Endodermal cell (in vitro differentiated cells): ENCODE data around the gene BAZ1B. TPM values are rescaled to one million over a fixed set of nuclear protein-coding genes. Genes with fewer than 3 reads are reported as not detected.

ENCODE experiments used
- DNase-seq: peaks from one replicate; pipeline ENCODE4 v3.0.0-alpha.2; 2017
- H3K27ac ChIP-seq: 2 replicates; pipeline ENCODE4 v1.5.1; 2013; ENCODE audit warnings: mild to moderate bottlenecking, low read depth, low read length, moderate library complexity
- H3K27me3 ChIP-seq: 2 replicates; pipeline ENCODE4 v1.6.1; 2013; ENCODE audit warnings: mild to moderate bottlenecking, low read length, moderate library complexity; ENCODE audit not compliant: insufficient read depth, control insufficient read depth, poor library complexity, severe bottlenecking
- H3K36me3 ChIP-seq: 2 replicates; pipeline ENCODE4 v1.7.0; 2013; ENCODE audit warnings: mild to moderate bottlenecking, low read length, moderate library complexity; ENCODE audit not compliant: control insufficient read depth, insufficient read depth
- H3K4me1 ChIP-seq: one replicate; pipeline ENCODE4 v1.7.0; 2013; ENCODE audit warnings: low read length; ENCODE audit not compliant: control insufficient read depth, insufficient read depth
- H3K4me3 ChIP-seq: 2 replicates; pipeline ENCODE4 v1.5.1; 2013; ENCODE audit warnings: mild to moderate bottlenecking, low read length, moderate library complexity
- H3K9ac ChIP-seq: 2 replicates; pipeline ENCODE4 v1.6.1; 2013; ENCODE audit warnings: mild to moderate bottlenecking, low read length, moderate library complexity; ENCODE audit not compliant: poor library complexity, severe bottlenecking; ENCODE audit errors: extremely low read depth
- H3K9me3 ChIP-seq: 2 replicates; pipeline ENCODE4 v1.6.1; 2013; ENCODE audit warnings: mild to moderate bottlenecking, low read length, moderate library complexity; ENCODE audit not compliant: control insufficient read depth
- H3K27ac Mint-ChIP-seq: 2 replicates; pipeline ENCODE4 v1.8.0; 2020; ENCODE audit warnings: mixed read lengths
- H3K27me3 Mint-ChIP-seq: 2 replicates; pipeline ENCODE4 v1.8.0; 2021; ENCODE audit warnings: mild to moderate bottlenecking, mixed read lengths; ENCODE audit not compliant: insufficient read depth
- H3K36me3 Mint-ChIP-seq: 2 replicates; pipeline ENCODE4 v1.8.0; 2020; ENCODE audit warnings: low read depth, mixed read lengths
- H3K4me1 Mint-ChIP-seq: 2 replicates; pipeline ENCODE4 v1.8.0; 2020; ENCODE audit warnings: mixed read lengths
- H3K4me3 Mint-ChIP-seq: 2 replicates; pipeline ENCODE4 v1.8.0; 2020; ENCODE audit warnings: mild to moderate bottlenecking, moderate library complexity, mixed read lengths
- H3K9me3 Mint-ChIP-seq: 2 replicates; pipeline ENCODE4 v1.8.0; 2020; ENCODE audit warnings: mild to moderate bottlenecking, mixed read lengths
- WGBS, 2 experiments: methylation state at CpG; one replicate each; pipeline versions ENCODE4 v1.1.5 to v1.1.7; 2013; ENCODE audit warnings: missing lambda C conversion rate in 2 of 2, mixed read lengths in 1 of 2; ENCODE audit not compliant: insufficient coverage in 1 of 2, insufficient read length in 1 of 2; 5-methylcytosine and 5-hydroxymethylcytosine counted together
- total RNA-seq, 2 donors: library from RNA; stranded (reverse); fragmentation: NEBNext Ultra II Directional in 1 of 2; extraction: Animal tissue kit (Norgen Biotek cat#: 25700) in 1 of 2; gene quantifications; 2 replicates in 1 of 2; 3 replicates in 1 of 2; pipeline ENCODE4 v1.2.1, GENCODE V29; 2021
- TF ChIP-seq, protein P1 (sequence below): fragments of 200-600 bp; sonication (generic); conservative IDR thresholded peaks from 2 replicates; pipeline ENCODE4 v1.5.0; 2021; ENCODE audit warnings: antibody characterized with exemption, mild to moderate bottlenecking

The BAZ1B gene
- total RNA-seq, 2 donors from 2014 or later = 66.4 to 72.1 TPM

DNA sequence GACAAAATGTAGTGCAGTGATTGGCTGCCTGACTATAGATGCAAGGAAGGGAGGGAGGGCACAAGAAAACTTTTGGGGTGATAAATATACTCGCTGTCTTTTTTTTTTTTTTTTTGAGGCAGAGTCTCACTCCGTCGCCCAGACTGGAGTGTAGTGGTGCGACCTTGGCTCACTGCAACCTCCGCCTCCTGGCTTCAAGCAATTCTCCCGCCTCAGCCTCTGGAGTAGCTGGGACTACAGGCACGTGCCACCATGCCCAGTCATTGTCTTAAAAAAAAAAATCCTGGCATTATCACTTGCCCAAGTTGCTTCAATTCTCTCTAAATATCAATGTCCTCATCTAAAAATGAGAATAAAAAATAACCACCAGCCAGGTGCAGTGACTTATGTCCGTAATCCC lies 96.1 kb downstream of the BAZ1B start:
- no peak overlapping the region for H3K4me3 ChIP-seq
- H3K9me3 ChIP-seq = no peaks in the 10 kb centered on the region
- no peak overlapping the region for H3K9ac ChIP-seq
- no peaks in the 10 kb centered on the region for H3K4me1 ChIP-seq
- Mint-ChIP-seq H3K9me3 (no peaks in the 10 kb centered on the region), H3K27ac (no peak overlapping the region), H3K36me3 (no peaks in the 10 kb centered on the region), H3K27me3 (no peaks in the 10 kb centered on the region), H3K4me1 (peaks cover 2% of the 10 kb centered on the region), H3K4me3 (no peak overlapping the region)
- H3K27me3 ChIP-seq = no peaks in the 10 kb centered on the region
- H3K36me3 ChIP-seq = no peaks in the 10 kb centered on the region
- TF ChIP-seq, protein P1, sequence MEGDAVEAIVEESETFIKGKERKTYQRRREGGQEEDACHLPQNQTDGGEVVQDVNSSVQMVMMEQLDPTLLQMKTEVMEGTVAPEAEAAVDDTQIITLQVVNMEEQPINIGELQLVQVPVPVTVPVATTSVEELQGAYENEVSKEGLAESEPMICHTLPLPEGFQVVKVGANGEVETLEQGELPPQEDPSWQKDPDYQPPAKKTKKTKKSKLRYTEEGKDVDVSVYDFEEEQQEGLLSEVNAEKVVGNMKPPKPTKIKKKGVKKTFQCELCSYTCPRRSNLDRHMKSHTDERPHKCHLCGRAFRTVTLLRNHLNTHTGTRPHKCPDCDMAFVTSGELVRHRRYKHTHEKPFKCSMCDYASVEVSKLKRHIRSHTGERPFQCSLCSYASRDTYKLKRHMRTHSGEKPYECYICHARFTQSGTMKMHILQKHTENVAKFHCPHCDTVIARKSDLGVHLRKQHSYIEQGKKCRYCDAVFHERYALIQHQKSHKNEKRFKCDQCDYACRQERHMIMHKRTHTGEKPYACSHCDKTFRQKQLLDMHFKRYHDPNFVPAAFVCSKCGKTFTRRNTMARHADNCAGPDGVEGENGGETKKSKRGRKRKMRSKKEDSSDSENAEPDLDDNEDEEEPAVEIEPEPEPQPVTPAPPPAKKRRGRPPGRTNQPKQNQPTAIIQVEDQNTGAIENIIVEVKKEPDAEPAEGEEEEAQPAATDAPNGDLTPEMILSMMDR = no peak
- H3K27ac ChIP-seq = no peak overlapping the region
- 77 to 94% methylated on average over 4 to 8 of the region's 8 CpGs for WGBS, 2 experiments
- DNase-seq = no peak

DNA sequence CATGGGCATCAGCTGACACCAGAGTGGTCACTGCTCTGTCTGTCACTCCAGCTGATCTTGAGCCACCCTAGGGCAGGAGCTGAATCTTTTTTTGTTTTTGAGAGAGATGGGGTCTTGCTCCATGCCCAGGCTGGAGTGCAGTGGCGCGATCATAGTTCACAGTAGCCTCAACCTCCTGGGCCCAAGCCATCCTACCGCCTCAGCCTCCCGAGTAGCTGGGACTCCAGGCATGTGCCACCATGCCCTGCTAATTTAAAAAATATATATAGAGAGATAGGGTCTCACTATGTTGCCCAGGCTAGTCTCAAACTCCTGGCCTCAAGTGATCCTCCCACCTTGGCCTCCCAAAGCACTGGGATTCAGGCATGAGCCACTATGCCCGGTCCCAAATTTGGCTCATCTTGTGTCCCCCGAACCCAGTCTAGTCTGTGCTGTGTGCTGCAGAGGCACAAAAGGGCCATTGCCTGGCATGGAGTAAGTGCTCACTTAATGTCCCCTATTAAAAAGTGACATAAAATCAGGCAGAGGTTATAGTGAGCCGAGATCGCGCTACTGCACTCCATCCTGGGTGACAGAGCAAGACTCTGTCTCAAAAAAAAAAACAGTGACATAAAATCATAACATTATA lies 96.6 kb downstream of the BAZ1B start:
- H3K4me1 ChIP-seq = no peaks in the 10 kb centered on the region
- H3K36me3 Mint-ChIP-seq = no peaks in the 10 kb centered on the region
- H3K9me3 ChIP-seq = no peaks in the 10 kb centered on the region
- TF ChIP-seq, protein P1 = no peak
- no peak overlapping the region for H3K27ac Mint-ChIP-seq
- no peaks in the 10 kb centered on the region for H3K9me3 Mint-ChIP-seq
- no peaks in the 10 kb centered on the region for H3K27me3 Mint-ChIP-seq
- H3K4me3 ChIP-seq = no peak overlapping the region
- WGBS, 2 experiments = 94 to 96% methylated on average over 7 to 9 of the region's 9 CpGs
- H3K9ac ChIP-seq = no peak overlapping the region
- H3K27me3 ChIP-seq = no peaks in the 10 kb centered on the region
- H3K4me1 Mint-ChIP-seq = peaks cover 2% of the 10 kb centered on the region
- H3K27ac ChIP-seq = no peak overlapping the region
- no peaks in the 10 kb centered on the region for H3K36me3 ChIP-seq
- DNase-seq = no peak
- no peak overlapping the region for H3K4me3 Mint-ChIP-seq

DNA sequence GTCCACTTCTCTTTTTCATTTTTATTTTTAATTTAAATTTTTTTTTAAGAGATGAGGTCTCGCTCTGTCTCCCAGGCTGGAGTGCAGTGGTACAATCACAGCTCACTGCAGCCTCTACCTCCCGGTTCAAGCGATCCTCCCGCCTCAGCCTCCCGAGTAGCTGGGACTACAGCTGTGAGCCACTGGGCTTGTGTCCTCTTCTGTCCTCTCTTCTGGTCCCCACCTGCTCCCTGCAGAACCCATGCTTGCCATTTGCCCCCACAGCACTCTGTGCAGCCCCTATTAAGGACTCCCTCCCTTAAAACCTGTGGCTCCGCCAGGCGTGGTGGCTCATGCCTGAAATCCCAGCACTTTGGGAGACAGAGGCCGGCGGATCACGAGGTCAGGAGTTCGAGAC lies 97.6 kb downstream of the BAZ1B start:
- Histone ChIP-seq H3K9me3 (no peaks in the 10 kb centered on the region), H3K9ac (no peak overlapping the region), H3K36me3 (no peaks in the 10 kb centered on the region), H3K4me3 (no peak overlapping the region), H3K27me3 (no peaks in the 10 kb centered on the region), H3K27ac (no peak overlapping the region), H3K4me1 (no peaks in the 10 kb centered on the region)
- Mint-ChIP-seq H3K9me3 (no peaks in the 10 kb centered on the region), H3K4me1 (peaks cover 2% of the 10 kb centered on the region), H3K27me3 (no peaks in the 10 kb centered on the region), H3K36me3 (no peaks in the 10 kb centered on the region), H3K4me3 (peak overlapping the region; percentile 22), H3K27ac (no peak overlapping the region)
- TF ChIP-seq, protein P1 = no peak
- no peak for DNase-seq
- WGBS, 2 experiments = 95 to 98% methylated on average over 9 to 11 of the region's 11 CpGs
